B cell (primary cell): ENCODE results near the gene PACRG. TPM values are rescaled to one million over a fixed set of nuclear protein-coding genes. Genes with fewer than 3 reads are reported as not detected.

ENCODE experiments used
- ATAC-seq: fragments of 200-7000 bp; cut with Tn5 transposase; one replicate; pipeline ENCODE4 v1.10.0; 2021; ENCODE audit warnings: low read depth, mild to moderate bottlenecking, moderate number of reproducible peaks, moderate library complexity
- CTCF ChIA-PET: fragments of 350-600 bp; sonication (Branson Sonifier 250); formaldehyde crosslinking; loops from one replicate; lab custom pipeline; 2021; ENCODE audit warnings: antibody characterized with exemption, inconsistent platforms; lab: Charles Lee
- POLR2A ChIA-PET: fragments of 350-600 bp; sonication (Branson Sonifier 250); formaldehyde crosslinking; loops from one replicate; lab custom pipeline; 2021; ENCODE audit warnings: antibody characterized with exemption; lab: Charles Lee
- DNase-seq: peaks from one replicate; pipeline ENCODE4 v3.0.0; 2013
- H2AFZ ChIP-seq: 2 replicates; pipeline ENCODE4 v1.6.1; 2012; ENCODE audit warnings: mild to moderate bottlenecking, low read depth, low read length; ENCODE audit not compliant: insufficient read depth, poor library complexity, severe bottlenecking
- H3K27ac ChIP-seq, 2 donors: 1 replicate in 1 of 2; 2 replicates in 1 of 2; pipeline ENCODE4 v1.5.1; 2012 to 2013; ENCODE audit warnings: low read length in 2 of 2, mild to moderate bottlenecking in 2 of 2, moderate library complexity in 1 of 2
- H3K27me3 ChIP-seq, 4 experiments: fragments of 200-600 bp in 1 of 4; sonication (generic) in 1 of 4; replicated peaks in 1 of 4; 1 replicate in 2 of 4; 2 replicates in 2 of 4; pipeline versions ENCODE4 v1.6.1 to v1.7.0; 2013 to 2016; ENCODE audit warnings: low read length in 3 of 4, mild to moderate bottlenecking in 2 of 4, mixed read lengths in 1 of 4, moderate library complexity in 1 of 4; ENCODE audit not compliant: insufficient read depth in 4 of 4, control insufficient read depth in 3 of 4; ENCODE audit errors: control extremely low read depth in 1 of 4
- H3K36me3 ChIP-seq, 2 experiments: replicated peaks in 1 of 2; 1 replicate in 1 of 2; 2 replicates in 1 of 2; pipeline versions ENCODE4 v1.6.1 to v1.7.1; 2013; ENCODE audit warnings: low read length in 1 of 2; ENCODE audit not compliant: insufficient read depth in 2 of 2, control insufficient read depth in 1 of 2; ENCODE audit errors: control extremely low read depth in 1 of 2, extremely low read depth in 1 of 2
- H3K4me1 ChIP-seq, 2 donors: fragments of 200-600 bp in 1 of 2; sonication (generic) in 1 of 2; 1 replicate in 1 of 2; 2 replicates in 1 of 2; pipeline versions ENCODE4 v1.5.1 to v1.6.1; 2013 to 2017; ENCODE audit warnings: low read length in 2 of 2; ENCODE audit not compliant: control insufficient read depth in 2 of 2, insufficient read depth in 2 of 2
- H3K4me2 ChIP-seq: replicated peaks from 2 replicates; pipeline ENCODE3; 2012; ENCODE audit warnings: mild to moderate bottlenecking, low read depth, low read length; ENCODE audit not compliant: poor library complexity, severe bottlenecking
- H3K4me3 ChIP-seq, 5 experiments: fragments of 200-600 bp in 1 of 5; sonication (generic) in 1 of 5; 1 replicate in 3 of 5; 2 replicates in 2 of 5; pipeline versions ENCODE4 v1.5.1 to v1.7.0; 2011 to 2016; ENCODE audit warnings: low read length in 4 of 5, mild to moderate bottlenecking in 4 of 5, low read depth in 2 of 5, control low read depth in 1 of 5, moderate library complexity in 1 of 5; ENCODE audit not compliant: insufficient read depth in 1 of 5; ENCODE audit errors: control extremely low read depth in 1 of 5, extremely low read depth in 1 of 5
- H3K79me2 ChIP-seq: fragments of 200-600 bp; sonication (generic); one replicate; pipeline ENCODE4 v1.6.0; 2016; ENCODE audit warnings: low read length; ENCODE audit not compliant: control insufficient read depth, insufficient read depth
- H3K9ac ChIP-seq: fragments of 200-600 bp; sonication (generic); 2 replicates; pipeline ENCODE4 v1.6.1; 2017; ENCODE audit warnings: mild to moderate bottlenecking, low read length, moderate library complexity
- H3K9me3 ChIP-seq, 3 donors: one replicate each; pipeline versions ENCODE4 v1.6.1 to v1.7.1; 2013; ENCODE audit warnings: low read length in 2 of 3; ENCODE audit not compliant: control insufficient read depth in 2 of 3, insufficient read depth in 1 of 3; ENCODE audit errors: control extremely low read depth in 1 of 3
- H4K20me1 ChIP-seq: 2 replicates; pipeline ENCODE4 v1.6.0; 2012; ENCODE audit warnings: mild to moderate bottlenecking, low read length; ENCODE audit not compliant: insufficient read depth, control insufficient read depth, poor library complexity, severe bottlenecking
- H3K27ac Mint-ChIP-seq: one replicate; pipeline ENCODE4 v1.8.0; 2021; ENCODE audit warnings: mixed read lengths
- H3K27me3 Mint-ChIP-seq: one replicate; pipeline ENCODE4 v1.8.0; 2021; ENCODE audit warnings: mixed read lengths
- H3K4me1 Mint-ChIP-seq: one replicate; pipeline ENCODE4 v1.8.0; 2021; ENCODE audit warnings: mixed read lengths
- H3K4me3 Mint-ChIP-seq: one replicate; pipeline ENCODE4 v1.8.0; 2021; ENCODE audit warnings: mixed read lengths
- H3K9me3 Mint-ChIP-seq: one replicate; pipeline ENCODE4 v1.8.0; 2022; ENCODE audit warnings: mixed read lengths; ENCODE audit not compliant: insufficient read depth
- CTCF ChIP-seq: fragments of 200-600 bp; IDR thresholded peaks from one replicate; pipeline ENCODE4 v1.8.0; 2022; ENCODE audit warnings: antibody characterized with exemption, mild to moderate bottlenecking
- EZH2 ChIP-seq: IDR thresholded peaks from 2 replicates; pipeline ENCODE4 v1.6.1; 2012; ENCODE audit warnings: borderline replicate concordance, low read depth, mild to moderate bottlenecking, moderate library complexity, low read length; ENCODE audit not compliant: insufficient read depth, poor library complexity, severe bottlenecking
- WGBS: methylation state at CpG from one replicate; pipeline ENCODE4 v1.1.5; 2013; ENCODE audit warnings: missing lambda C conversion rate; ENCODE audit not compliant: insufficient coverage; 5-methylcytosine and 5-hydroxymethylcytosine counted together
- intact Hi-C: fragments of 100-400 bp; cut with micrococcal nuclease; formaldehyde crosslinking; loops from one replicate; pipeline ENCODE4 v1.10.0; 2022
- polyA plus RNA-seq: library from polyadenylated mRNA; depleted of rRNA; stranded (reverse); fragments of >200 nt; gene quantifications from 2 replicates; pipeline ENCODE4 v1.2.3, GENCODE V29; 2012
- total RNA-seq, 2 donors: library from RNA; stranded (reverse); fragments of 120-200 nt in 1 of 2; gene quantifications; 1 replicate in 1 of 2; 2 replicates in 1 of 2; pipeline versions ENCODE4 v1.2.3 to v1.2.4, GENCODE V29; 2013 to 2022

PACRG gene
- total and polyA plus RNA-seq, 2 donors (not counting 1 experiment from before 2014, with no cell fraction given), result not detected

DNA sequence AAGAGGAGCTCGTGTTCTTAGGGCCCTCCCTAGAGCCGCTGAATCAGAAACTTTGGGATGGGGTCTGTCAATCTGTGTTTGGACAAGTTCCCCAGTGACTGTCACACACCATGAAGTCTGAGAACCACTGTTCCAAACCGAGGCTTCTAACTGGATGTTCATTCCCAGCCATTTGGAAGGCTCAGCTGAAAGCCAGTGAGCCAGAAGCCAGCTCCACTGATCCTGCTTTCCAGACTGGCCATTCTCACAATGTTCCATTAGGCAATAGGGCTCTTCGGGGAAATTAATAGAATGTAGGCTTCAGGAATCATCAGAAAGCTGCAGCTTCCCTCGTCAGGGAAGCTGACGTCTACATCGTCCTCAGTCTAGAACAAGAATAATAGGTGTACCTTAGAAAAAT, 595.9 kb downstream of the PACRG start:
- Histone ChIP-seq H3K79me2 (no peaks in the 10 kb centered on the region), H3K36me3 (no peaks in the 10 kb centered on the region), H3K9me3 (peaks cover 0 to 10% (median 0%) of the 10 kb centered on the region in 3 donors), H2AFZ (no peak overlapping the region), H3K9ac (no peak overlapping the region), H3K4me2 (no peak overlapping the region), H3K27me3 (peaks cover 0 to 8% (median 5%) of the 10 kb centered on the region in 4 experiments), H3K4me1 (no peaks in the 10 kb centered on the region), H3K27ac (no peak overlapping the region), H3K4me3 (no peak overlapping the region), H4K20me1 (no peaks in the 10 kb centered on the region)
- ATAC-seq, result no peak
- no peak overlapping the region for H3K27ac Mint-ChIP-seq
- intact Hi-C loops, result no loop called here
- no peak for TF ChIP-seq CTCF
- TF ChIP-seq EZH2, result no peak
- ChIA-PET CTCF (no interaction called here), POLR2A (no interaction called here)
- H3K27me3 Mint-ChIP-seq, result peaks cover 18% of the 10 kb centered on the region
- no peak overlapping the region for H3K4me3 Mint-ChIP-seq
- WGBS, result 100% methylated on average over 1 of the region's 7 CpGs
- H3K9me3 Mint-ChIP-seq, result peaks cover 5% of the 10 kb centered on the region
- H3K4me1 Mint-ChIP-seq, result no peaks in the 10 kb centered on the region
- DNase-seq, result no peak

GRCh38 chr6:163324326-163324687, 596.5 kb downstream of the PACRG start:
- intact Hi-C loops, result no loop called here
- 92% methylated on average over 2 of the region's 4 CpGs for WGBS
- no peak overlapping the region for H3K4me3 ChIP-seq
- peaks cover 0 to 10% (median 0%) of the 10 kb centered on the region in 3 donors for H3K9me3 ChIP-seq
- H4K20me1 ChIP-seq, result no peaks in the 10 kb centered on the region
- no peaks in the 10 kb centered on the region for H3K4me1 ChIP-seq
- DNase-seq, result no peak
- no peak overlapping the region for H2AFZ ChIP-seq
- peaks cover 0 to 8% (median 5%) of the 10 kb centered on the region in 4 experiments for H3K27me3 ChIP-seq
- H3K4me3 Mint-ChIP-seq, result no peak overlapping the region
- no peaks in the 10 kb centered on the region for H3K36me3 ChIP-seq
- H3K79me2 ChIP-seq, result no peaks in the 10 kb centered on the region
- TF ChIP-seq CTCF, result no peak
- TF ChIP-seq EZH2, result no peak
- H3K27ac Mint-ChIP-seq, result no peak overlapping the region
- H3K4me2 ChIP-seq, result no peak overlapping the region
- ChIA-PET POLR2A (no interaction called here), CTCF (no interaction called here)
- H3K9me3 Mint-ChIP-seq, result peaks cover 5% of the 10 kb centered on the region
- H3K27ac ChIP-seq, result no peak overlapping the region
- H3K4me1 Mint-ChIP-seq, result no peaks in the 10 kb centered on the region
- peaks cover 18% of the 10 kb centered on the region for H3K27me3 Mint-ChIP-seq
- ATAC-seq, result no peak
- H3K9ac ChIP-seq, result no peak overlapping the region
